ENCODE data around the gene SLC2A13. TPM values are rescaled to one million over a fixed set of nuclear protein-coding genes. Genes with fewer than 3 reads are reported as not detected.

Gene SLC2A13
- total and polyA plus RNA-seq, 2 experiments from 2014 or later, result 10.4 to 13.8 TPM

DNA sequence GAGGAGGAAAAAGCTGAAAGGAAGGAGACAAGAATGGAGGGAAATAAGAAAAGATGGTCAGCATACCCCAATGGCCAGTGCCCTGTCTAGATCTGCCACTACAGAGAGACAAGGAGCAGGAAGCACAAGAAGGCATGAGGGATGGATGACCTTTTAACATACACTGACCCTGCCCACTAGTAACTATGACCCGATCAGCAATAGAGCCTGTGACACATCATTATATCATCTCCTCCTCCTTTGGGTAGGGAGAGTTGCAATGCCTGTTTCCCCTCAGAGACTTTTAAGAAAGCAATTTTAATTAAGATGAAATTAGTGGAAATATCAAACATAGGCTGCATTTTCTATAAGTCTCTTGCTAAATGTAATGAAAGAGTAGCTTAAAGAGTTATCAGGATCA lies 4.7 kb upstream of the SLC2A13 start:
- Histone ChIP-seq H3K4me3 (no peak overlapping the region), H3K9me3 (ENCODE audit: low read depth) (no peaks in the 10 kb centered on the region), H3K4me1 (ENCODE audit: low read depth) (no peaks in the 10 kb centered on the region), H3K36me3 (no peaks in the 10 kb centered on the region), H3K27ac (no peak overlapping the region), H3K27me3 (no peaks in the 10 kb centered on the region)
- no peak for DNase-seq (ENCODE audit: low read depth in 1 of 2, low spot score in 1 of 2)
- TF ChIP-seq, protein P1, sequence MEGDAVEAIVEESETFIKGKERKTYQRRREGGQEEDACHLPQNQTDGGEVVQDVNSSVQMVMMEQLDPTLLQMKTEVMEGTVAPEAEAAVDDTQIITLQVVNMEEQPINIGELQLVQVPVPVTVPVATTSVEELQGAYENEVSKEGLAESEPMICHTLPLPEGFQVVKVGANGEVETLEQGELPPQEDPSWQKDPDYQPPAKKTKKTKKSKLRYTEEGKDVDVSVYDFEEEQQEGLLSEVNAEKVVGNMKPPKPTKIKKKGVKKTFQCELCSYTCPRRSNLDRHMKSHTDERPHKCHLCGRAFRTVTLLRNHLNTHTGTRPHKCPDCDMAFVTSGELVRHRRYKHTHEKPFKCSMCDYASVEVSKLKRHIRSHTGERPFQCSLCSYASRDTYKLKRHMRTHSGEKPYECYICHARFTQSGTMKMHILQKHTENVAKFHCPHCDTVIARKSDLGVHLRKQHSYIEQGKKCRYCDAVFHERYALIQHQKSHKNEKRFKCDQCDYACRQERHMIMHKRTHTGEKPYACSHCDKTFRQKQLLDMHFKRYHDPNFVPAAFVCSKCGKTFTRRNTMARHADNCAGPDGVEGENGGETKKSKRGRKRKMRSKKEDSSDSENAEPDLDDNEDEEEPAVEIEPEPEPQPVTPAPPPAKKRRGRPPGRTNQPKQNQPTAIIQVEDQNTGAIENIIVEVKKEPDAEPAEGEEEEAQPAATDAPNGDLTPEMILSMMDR (IDR thresholded peaks at IDR 0.05; ENCODE audit: low read depth, low read length), result no peak

DNA sequence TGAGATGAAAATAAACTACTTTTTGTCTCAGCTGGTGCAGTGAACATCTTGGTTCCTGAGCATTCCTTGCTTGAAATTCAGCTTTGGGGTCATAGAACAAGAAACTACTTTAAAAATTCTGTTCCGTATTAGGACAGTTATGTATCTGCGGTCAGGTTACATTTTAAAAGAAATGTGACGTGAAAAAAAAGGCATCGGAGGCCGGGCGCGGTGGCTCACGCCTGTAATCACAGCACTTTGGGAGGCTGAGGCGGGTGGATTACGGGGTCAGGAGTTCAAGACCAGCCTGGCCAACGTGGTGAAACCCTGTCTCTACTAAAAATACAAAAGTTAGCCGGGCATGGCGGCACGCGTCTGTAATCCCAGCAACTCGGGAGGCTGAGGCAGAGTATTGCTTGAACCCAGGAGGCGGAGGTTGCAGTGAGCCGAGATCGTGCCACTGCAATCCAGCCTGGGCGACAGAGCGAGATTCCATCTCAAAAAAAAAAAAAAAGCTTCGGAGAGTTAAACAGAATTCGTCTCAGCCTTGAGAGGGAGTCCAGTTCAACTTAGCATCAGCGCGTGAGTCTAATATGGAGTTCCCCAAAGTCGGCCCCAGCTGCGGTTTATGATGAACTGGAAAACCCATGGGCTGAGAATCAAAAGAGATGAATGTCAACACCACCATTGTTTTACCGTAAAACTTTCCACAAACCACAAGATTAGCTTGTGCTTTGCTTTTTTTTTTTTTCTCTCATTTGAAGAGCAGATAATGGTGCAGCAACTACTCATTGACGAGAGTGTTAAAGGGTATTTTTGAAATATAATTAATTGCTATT lies 2.1 kb upstream of the SLC2A13 start:
- no peak overlapping the region for H3K27ac ChIP-seq
- H3K4me3 ChIP-seq, result no peak overlapping the region
- H3K4me1 ChIP-seq (ENCODE audit: low read depth), result peaks cover 2% of the 10 kb centered on the region
- peak in 1 of 2 donors; percentile 27 for DNase-seq (ENCODE audit: low read depth in 1 of 2, low spot score in 1 of 2)
- no peaks in the 10 kb centered on the region for H3K36me3 ChIP-seq
- TF ChIP-seq, protein P1 (IDR thresholded peaks at IDR 0.05; ENCODE audit: low read depth, low read length), result no peak
- no peaks in the 10 kb centered on the region for H3K27me3 ChIP-seq
- no peaks in the 10 kb centered on the region for H3K9me3 ChIP-seq (ENCODE audit: low read depth)

DNA sequence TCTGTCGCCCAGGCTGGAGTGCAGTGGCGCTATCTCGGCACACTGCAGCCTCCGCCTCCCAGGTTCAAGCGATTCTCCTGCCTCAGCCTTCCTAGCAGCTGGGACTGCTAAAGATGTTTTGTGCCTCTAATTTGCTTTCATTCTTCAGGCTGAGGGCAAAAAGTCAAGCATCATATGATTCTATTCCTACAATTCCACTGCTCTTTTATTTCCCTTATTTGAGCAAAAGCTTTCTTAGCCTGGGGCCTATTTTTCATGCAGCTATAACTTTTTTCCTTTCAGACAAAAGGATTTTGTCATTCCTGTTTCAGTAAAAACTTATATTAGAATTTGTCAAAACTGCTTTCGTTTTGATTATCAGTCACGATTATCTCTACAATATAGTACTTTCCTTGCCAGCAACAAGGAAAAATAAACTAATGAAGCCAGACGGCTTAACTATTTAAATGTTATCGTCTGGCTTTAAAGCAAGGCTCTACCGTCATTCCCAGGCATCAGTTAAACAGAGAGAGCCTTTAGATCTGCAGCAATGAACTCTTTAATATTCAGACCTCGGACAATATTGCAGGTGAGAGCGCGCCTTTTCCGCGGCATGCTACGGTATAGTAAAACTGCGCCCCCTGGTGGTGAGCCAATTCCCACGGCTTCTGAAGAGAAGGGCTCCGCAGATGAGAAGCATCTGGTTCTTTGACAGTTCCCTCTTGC lies 1.4 kb upstream of the SLC2A13 start:
- no peak overlapping the region for H3K4me3 ChIP-seq

DNA sequence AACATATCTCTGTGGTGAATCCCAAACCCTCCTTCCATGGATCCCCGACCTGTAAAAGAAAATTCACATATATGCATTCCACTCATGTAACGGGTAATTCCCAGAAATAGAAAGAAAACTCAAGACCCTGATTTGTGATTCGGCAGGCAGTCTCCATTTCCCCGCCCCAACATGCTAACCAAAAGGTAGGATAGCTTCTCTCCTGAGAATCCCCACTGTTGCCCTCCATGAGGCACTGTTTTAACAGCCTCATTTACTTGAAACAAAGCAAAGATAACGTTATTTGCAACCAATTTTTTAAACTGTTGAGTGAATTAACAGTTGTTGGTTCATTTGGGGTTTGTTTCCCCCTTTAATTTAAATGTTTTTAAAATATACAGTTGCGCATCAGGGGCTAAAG lies 774 bp upstream of the SLC2A13 start:
- Histone ChIP-seq H3K4me3 (no peak overlapping the region), H3K27ac (no peak overlapping the region), H3K27me3 (no peaks in the 10 kb centered on the region), H3K9me3 (ENCODE audit: low read depth) (no peaks in the 10 kb centered on the region), H3K4me1 (ENCODE audit: low read depth) (peaks cover 7% of the 10 kb centered on the region), H3K36me3 (no peaks in the 10 kb centered on the region)
- TF ChIP-seq, protein P1 (IDR thresholded peaks at IDR 0.05; ENCODE audit: low read depth, low read length), result no peak
- no peak for DNase-seq (ENCODE audit: low read depth in 1 of 2, low spot score in 1 of 2)

More for the DNA sequence above, 1.4 kb upstream of the SLC2A13 start:
- Histone ChIP-seq H3K4me1 (ENCODE audit: low read depth) (peaks cover 7% of the 10 kb centered on the region), H3K27me3 (no peaks in the 10 kb centered on the region), H3K9me3 (ENCODE audit: low read depth) (no peaks in the 10 kb centered on the region), H3K27ac (no peak overlapping the region), H3K36me3 (no peaks in the 10 kb centered on the region)
- TF ChIP-seq, protein P1 (IDR thresholded peaks at IDR 0.05; ENCODE audit: low read depth, low read length), result peak; percentile 90
- DNase-seq (ENCODE audit: low read depth in 1 of 2, low spot score in 1 of 2), result peak; percentile 89 to 94

DNA sequence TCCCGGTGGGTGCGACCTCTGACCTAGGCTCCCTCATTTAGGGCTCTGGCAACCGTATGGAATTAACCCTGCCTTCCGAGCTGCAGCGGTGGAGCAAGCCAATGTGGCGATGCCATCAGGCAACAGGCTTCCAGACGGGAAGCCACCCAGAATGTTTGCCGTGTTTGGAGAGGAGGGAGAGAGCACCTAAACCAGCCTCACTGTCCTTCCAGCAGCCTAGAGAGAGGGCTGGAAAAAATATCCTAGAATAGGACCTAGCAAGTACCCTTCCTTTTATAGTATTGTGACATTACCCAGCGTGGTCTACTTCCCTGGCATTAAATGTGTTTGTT lies 287 bp upstream of the SLC2A13 start:
- Histone ChIP-seq H3K4me3 (peak overlapping the region; percentile 92), H3K27me3 (no peaks in the 10 kb centered on the region), H3K9me3 (ENCODE audit: low read depth) (no peaks in the 10 kb centered on the region), H3K4me1 (ENCODE audit: low read depth) (peaks cover 7% of the 10 kb centered on the region), H3K36me3 (no peaks in the 10 kb centered on the region), H3K27ac (no peak overlapping the region)
- DNase-seq (ENCODE audit: low read depth in 1 of 2, low spot score in 1 of 2), result peak in 1 of 2 donors; percentile 9
- TF ChIP-seq, protein P1 (IDR thresholded peaks at IDR 0.05; ENCODE audit: low read depth, low read length), result no peak
